Esophagus squamous epithelium (tissue), 5 donors: ENCODE measurements around the gene CLPTM1L. TPM values are rescaled to one million over a fixed set of nuclear protein-coding genes. Genes with fewer than 3 reads are reported as not detected.
"Not testable (repeated sequence)": the region's sequence is repeated elsewhere in the genome, so short reads cannot be mapped to it uniquely, and the experiment has no call there.

ENCODE experiments used
- DNase-seq: peaks from one replicate; lab custom pipeline; 2025; lab: John Stamatoyannopoulos, UW
- H3K27ac ChIP-seq, 4 donors: fragments of 200-600 bp; sonication (generic); one replicate each; pipeline ENCODE4 v1.5.1; 2016 to 2019; ENCODE audit warnings: mild to moderate bottlenecking in 1 of 4
- H3K27me3 ChIP-seq, 4 donors: fragments of 200-600 bp; sonication (generic); 1 replicate in 3 of 4; 2 replicates in 1 of 4; pipeline versions ENCODE4 v1.5.1 to v1.6.0; 2017 to 2021; ENCODE audit warnings: antibody characterized with exemption in 1 of 4
- H3K36me3 ChIP-seq, 3 donors: fragments of 200-600 bp; sonication (generic); one replicate each; pipeline ENCODE4 v1.5.1; 2016 to 2019
- H3K4me1 ChIP-seq, 3 donors: fragments of 200-600 bp; sonication (generic); one replicate each; pipeline ENCODE4 v1.5.1; 2017 to 2019
- H3K4me3 ChIP-seq, 4 donors: fragments of 200-600 bp; sonication (generic); 1 replicate in 3 of 4; 2 replicates in 1 of 4; pipeline ENCODE4 v1.5.1; 2016 to 2019; ENCODE audit warnings: mild to moderate bottlenecking in 2 of 4, moderate library complexity in 1 of 4
- H3K9me3 ChIP-seq, 3 donors: fragments of 200-600 bp; sonication (generic); one replicate each; pipeline ENCODE4 v1.5.1; 2016 to 2019
- POLR2A ChIP-seq, 4 donors: fragments of 450-650 bp; IDR thresholded peaks; one replicate each; pipeline ENCODE4 v1.6.1; 2017; ENCODE audit warnings: antibody characterized with exemption in 4 of 4, mild to moderate bottlenecking in 4 of 4, moderate library complexity in 3 of 4
- WGBS, 2 donors: methylation state at CpG; one replicate each; pipeline ENCODE4 v1.1.5; 2018; 5-methylcytosine and 5-hydroxymethylcytosine counted together
- intact Hi-C: fragments of 100-400 bp; cut with DNase I; formaldehyde crosslinking; loops from one replicate; pipeline ENCODE4 v1.15.0; 2022
- total RNA-seq, 4 donors: library from RNA; depleted of rRNA; stranded (reverse); fragments of >200 nt; gene quantifications; one replicate each; pipeline ENCODE4 v1.1.0, GENCODE V29; 2016
- TF ChIP-seq, protein P1 (sequence below), 6 experiments: fragments of 450-650 bp in 4 of 6; fragments of 200-600 bp in 2 of 6; sonication (generic) in 2 of 6; IDR thresholded peaks; one replicate each; pipeline ENCODE4 v1.5.1; 2016 to 2019; ENCODE audit warnings: antibody characterized with exemption in 6 of 6, mild to moderate bottlenecking in 4 of 6, moderate library complexity in 4 of 6
- donor health status: DM: yes; HTN: yes; CAD: no.

CLPTM1L gene
- total RNA-seq, 4 donors from 2014 or later, result 42.8 to 75.2 (median 65.1) TPM

DNA sequence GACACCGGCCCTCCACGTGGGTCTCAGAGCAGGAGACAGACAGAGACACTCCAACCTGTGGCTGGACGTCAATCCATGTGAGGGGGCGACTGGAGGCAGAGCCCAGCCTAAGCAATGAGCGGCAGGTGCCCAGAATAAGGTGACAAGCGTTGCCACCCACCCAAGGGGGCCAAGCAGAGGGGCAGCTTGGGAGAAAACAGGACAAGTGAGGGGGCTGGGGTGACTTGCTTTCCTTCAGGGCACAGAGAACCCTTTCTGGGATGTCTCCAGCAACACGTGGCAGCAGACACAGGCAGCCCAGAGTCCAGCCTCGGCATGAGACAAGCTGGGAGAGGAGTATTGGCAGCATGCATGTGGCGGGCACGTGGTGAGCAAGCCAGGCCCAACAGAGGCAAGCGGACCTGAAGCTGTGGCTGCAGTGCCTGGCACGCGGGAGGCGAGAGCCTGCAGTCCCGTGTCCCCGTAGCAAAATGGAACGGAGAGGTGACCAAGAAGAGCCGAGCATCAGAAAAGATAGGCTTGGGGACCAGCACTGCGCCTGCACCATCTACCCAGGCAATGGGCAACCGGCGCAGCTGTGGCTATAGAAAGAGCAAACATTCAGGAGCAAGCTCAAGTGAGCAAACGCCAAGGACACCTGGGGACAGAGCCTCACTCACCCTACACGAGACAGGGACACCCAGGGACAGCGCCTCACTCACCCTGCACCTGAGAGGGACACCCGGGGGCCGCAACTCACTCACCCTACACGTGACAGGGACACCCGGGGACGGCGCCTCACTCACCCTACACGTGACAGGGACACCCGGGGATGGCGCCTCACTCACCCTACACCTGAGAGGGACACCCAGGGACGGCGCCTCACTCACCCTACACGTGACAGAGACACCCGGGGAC lies 56.2 kb downstream of the CLPTM1L start:
- Histone ChIP-seq H3K4me1 (no peaks in the 10 kb centered on the region), H3K27ac (no peak overlapping the region), H3K9me3 (peaks cover 0 to 6% (median 0%) of the 10 kb centered on the region in 3 donors), H3K27me3 (peaks cover 0 to 43% (median 0%) of the 10 kb centered on the region in 4 donors), H3K36me3 (no peaks in the 10 kb centered on the region), H3K4me3 (no peak overlapping the region)
- 92 to 97% methylated on average over 12 to 24 of the region's 37 CpGs for WGBS, 2 donors
- DNase-seq, result no peak
- intact Hi-C loops, result no loop called here
- TF ChIP-seq, protein P1, sequence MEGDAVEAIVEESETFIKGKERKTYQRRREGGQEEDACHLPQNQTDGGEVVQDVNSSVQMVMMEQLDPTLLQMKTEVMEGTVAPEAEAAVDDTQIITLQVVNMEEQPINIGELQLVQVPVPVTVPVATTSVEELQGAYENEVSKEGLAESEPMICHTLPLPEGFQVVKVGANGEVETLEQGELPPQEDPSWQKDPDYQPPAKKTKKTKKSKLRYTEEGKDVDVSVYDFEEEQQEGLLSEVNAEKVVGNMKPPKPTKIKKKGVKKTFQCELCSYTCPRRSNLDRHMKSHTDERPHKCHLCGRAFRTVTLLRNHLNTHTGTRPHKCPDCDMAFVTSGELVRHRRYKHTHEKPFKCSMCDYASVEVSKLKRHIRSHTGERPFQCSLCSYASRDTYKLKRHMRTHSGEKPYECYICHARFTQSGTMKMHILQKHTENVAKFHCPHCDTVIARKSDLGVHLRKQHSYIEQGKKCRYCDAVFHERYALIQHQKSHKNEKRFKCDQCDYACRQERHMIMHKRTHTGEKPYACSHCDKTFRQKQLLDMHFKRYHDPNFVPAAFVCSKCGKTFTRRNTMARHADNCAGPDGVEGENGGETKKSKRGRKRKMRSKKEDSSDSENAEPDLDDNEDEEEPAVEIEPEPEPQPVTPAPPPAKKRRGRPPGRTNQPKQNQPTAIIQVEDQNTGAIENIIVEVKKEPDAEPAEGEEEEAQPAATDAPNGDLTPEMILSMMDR (IDR thresholded peaks at IDR 0.05), result no peak
- TF ChIP-seq POLR2A (IDR thresholded peaks at IDR 0.05), result no peak

DNA sequence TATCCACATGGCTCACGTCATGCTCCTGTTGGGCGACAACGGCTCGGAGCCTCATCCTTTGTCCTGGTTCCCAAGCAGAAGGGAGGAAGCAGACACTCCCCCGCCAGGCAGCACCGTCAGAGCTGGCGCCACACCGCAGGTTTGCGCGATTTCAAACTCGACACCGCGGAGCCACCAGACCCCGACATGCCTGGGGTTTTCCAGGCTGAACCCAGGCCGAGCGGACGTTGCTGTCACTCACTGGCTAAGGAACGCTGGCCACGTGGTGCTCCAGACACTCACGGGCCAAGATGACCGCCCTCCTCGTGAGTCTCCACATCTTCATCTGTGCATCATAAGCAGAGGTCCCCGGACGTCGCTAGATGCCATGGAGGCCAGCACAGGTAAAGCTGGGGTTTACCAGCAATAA lies 59.0 kb downstream of the CLPTM1L start:
- Histone ChIP-seq H3K27me3 (peaks cover 0 to 16% (median 0%) of the 10 kb centered on the region in 4 donors), H3K4me1 (peaks cover 0 to 14% (median 0%) of the 10 kb centered on the region in 3 donors), H3K27ac (no peak overlapping the region), H3K4me3 (no peak overlapping the region), H3K9me3 (peaks cover 0 to 6% (median 0%) of the 10 kb centered on the region in 3 donors), H3K36me3 (no peaks in the 10 kb centered on the region)
- 96 to 100% methylated on average over 1 to 16 of the region's 25 CpGs for whole genome bisulfite sequencing, 2 donors
- no peak for DNase-seq
- TF ChIP-seq, protein P1 (IDR thresholded peaks at IDR 0.05), result no peak
- no peak for TF ChIP-seq POLR2A (IDR thresholded peaks at IDR 0.05)
- intact Hi-C loops, result no loop called here

GRCh38 chr5:1285141-1285540 lies 59.8 kb downstream of the CLPTM1L start:
- TF ChIP-seq POLR2A (IDR thresholded peaks at IDR 0.05), result no peak
- TF ChIP-seq, protein P1 (IDR thresholded peaks at IDR 0.05), result no peak
- Histone ChIP-seq H3K4me1 (peaks cover 0 to 14% (median 0%) of the 10 kb centered on the region in 3 donors), H3K36me3 (no peaks in the 10 kb centered on the region), H3K9me3 (peaks cover 0 to 6% (median 0%) of the 10 kb centered on the region in 3 donors), H3K4me3 (no peak overlapping the region), H3K27me3 (peaks cover 0 to 13% (median 0%) of the 10 kb centered on the region in 4 donors), H3K27ac (no peak overlapping the region)
- intact Hi-C loops, result no loop called here
- 84 to 89% methylated on average over 5 to 9 of the region's 12 CpGs for WGBS, 2 donors
- no peak for DNase-seq

DNA sequence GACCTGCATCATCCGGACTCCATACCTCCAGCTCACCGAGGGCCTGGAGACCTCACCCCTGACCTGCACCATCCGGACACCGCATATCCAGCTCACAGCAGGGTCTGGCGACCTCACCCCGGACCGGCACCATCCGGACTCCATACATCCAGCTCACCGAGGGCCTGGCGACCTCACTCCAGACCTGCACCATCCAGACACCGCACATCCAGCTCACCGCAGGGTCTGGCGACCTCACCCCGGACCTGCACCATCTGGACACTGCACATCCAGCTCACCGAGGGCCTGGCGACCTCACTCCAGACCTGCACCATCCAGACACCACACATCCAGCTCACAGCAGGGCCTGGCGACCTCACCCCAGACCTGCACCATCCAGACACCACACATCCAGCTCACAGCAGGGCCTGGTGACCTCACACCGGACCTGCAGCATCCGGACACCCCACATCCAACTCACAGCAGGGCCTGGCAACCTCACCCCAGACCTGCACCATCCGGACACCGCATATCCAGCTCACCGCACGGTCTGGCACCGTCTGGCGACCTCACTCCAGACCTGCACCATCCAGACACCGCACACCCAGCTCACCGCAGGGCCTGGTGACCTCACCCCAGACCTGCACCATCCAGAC lies 60.4 kb downstream of the CLPTM1L start:
- H3K27ac ChIP-seq, H3K9me3 ChIP-seq, H3K4me3 ChIP-seq, H3K36me3 ChIP-seq, DNase-seq, intact Hi-C loops: not testable (repeated sequence)
- Histone ChIP-seq H3K4me1 (peaks cover 0 to 14% (median 0%) of the 10 kb centered on the region in 3 donors), H3K27me3 (peaks cover 0 to 13% (median 0%) of the 10 kb centered on the region in 4 donors)
- 78 to 79% methylated on average over 10 to 15 of the region's 27 CpGs for WGBS, 2 donors

DNA sequence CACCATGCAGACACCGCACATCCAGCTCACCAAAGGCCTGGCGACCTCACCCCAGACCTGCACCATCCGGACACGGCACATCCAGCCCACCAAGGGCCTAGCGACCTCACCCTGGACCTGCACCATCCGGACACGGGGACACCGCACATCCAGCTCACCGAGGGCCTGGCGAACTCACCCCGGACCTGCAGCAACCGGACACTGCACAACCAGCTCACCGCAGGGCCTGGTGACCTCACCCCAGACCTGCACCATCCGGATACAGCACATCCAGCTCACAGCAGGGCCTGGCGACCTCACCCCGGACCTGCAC lies 61.2 kb downstream of the CLPTM1L start:
- H3K36me3 ChIP-seq, H3K27me3 ChIP-seq, H3K27ac ChIP-seq, H3K4me3 ChIP-seq, H3K9me3 ChIP-seq, intact Hi-C loops, DNase-seq: not testable (repeated sequence)
- H3K4me1 ChIP-seq, result peaks cover 0 to 14% (median 0%) of the 10 kb centered on the region in 3 donors
- WGBS, 2 donors, result 86 to 88% methylated on average over 1 to 16 of the region's 16 CpGs

- WGBS, 2 donors, result 91 to 92% methylated on average over 20 to 24 of the region's 40 CpGs
- H3K4me3 ChIP-seq, H3K36me3 ChIP-seq, intact Hi-C loops, H3K27me3 ChIP-seq, H3K27ac ChIP-seq, DNase-seq, H3K9me3 ChIP-seq: not testable (repeated sequence)
- H3K4me1 ChIP-seq, result peaks cover 0 to 14% (median 0%) of the 10 kb centered on the region in 3 donors
These were observed 61.7 kb downstream of the CLPTM1L start for GRCh38 chr5:1282993-1283728.
